AG04450 (cell line): ENCODE results near the gene ADAMTS4. TPM values are rescaled to one million over a fixed set of nuclear protein-coding genes. Genes with fewer than 3 reads are reported as not detected.
A peak's percentile ranks its signal among the peaks of the same experiment; 100 is the strongest.

ENCODE experiments used
- CTCF ChIA-PET: fragments of 300-600, 350-600 bp; formaldehyde crosslinking; extraction: SDS; loops from one replicate; lab custom pipeline; 2022; ENCODE audit warnings: antibody characterized with exemption, inconsistent platforms; lab: Charles Lee
- POLR2A ChIA-PET: fragments of 350-600 bp; formaldehyde crosslinking; extraction: SDS; loops from one replicate; lab custom pipeline; 2021; ENCODE audit warnings: antibody characterized with exemption, inconsistent platforms; lab: Yijun Ruan, JAX
- DNase-seq: peaks from one replicate; pipeline ENCODE4 v3.0.0-alpha.2; 2011; ENCODE audit warnings: low read depth, low spot score
- H3K27ac ChIP-seq: one replicate; pipeline ENCODE4 v1.5.1; 2012; ENCODE audit warnings: low read depth, low read length, control low read depth
- H3K27me3 ChIP-seq: one replicate; pipeline ENCODE4 v1.6.0; 2012; ENCODE audit warnings: low read length; ENCODE audit not compliant: control insufficient read depth, insufficient read depth
- H3K4me3 ChIP-seq: 2 replicates; pipeline ENCODE4 v1.5.1; 2011; ENCODE audit warnings: mild to moderate bottlenecking, low read depth, low read length, control low read depth
- H3K9me3 ChIP-seq: 2 replicates; pipeline ENCODE4 v1.5.1; 2012; ENCODE audit warnings: low read length; ENCODE audit not compliant: control insufficient read depth, insufficient read depth
- polyA plus RNA-seq: library from polyadenylated mRNA; depleted of rRNA; stranded (reverse); fragments of >200 nt; gene quantifications from 2 replicates; pipeline ENCODE4 v1.2.3, GENCODE V29; 2011
- TF ChIP-seq, protein P1 (sequence below): IDR thresholded peaks from 2 replicates; pipeline ENCODE4 v1.5.1; 2011; ENCODE audit warnings: low read depth, low read length, control low read depth, inconsistent platforms

ADAMTS4 gene
- polyA plus RNA-seq, 1 experiment: 0.52 TPM

GRCh38 chr1:161175771-161176453 is 22.9 kb downstream of the ADAMTS4 start:
- Histone ChIP-seq H3K4me3 (no peak overlapping the region; the same call in 1 of the 2 replicates), H3K27ac (no peak overlapping the region), H3K9me3 (no peaks in the 10 kb centered on the region), H3K27me3 (no peaks in the 10 kb centered on the region)
- POLR2A ChIA-PET: interaction anchor here (1.0 kb wide), 1 partner anchor 10 kb away, joined by 3 read pairs; the partner anchor contains the start of gene PPOX
- CTCF ChIA-PET: interaction anchor here (1.4 to 1.9 kb wide), 2 partner anchors 10 to 16 kb away, joined by 6 to 15 read pairs; partner anchors contain the start of gene PPOX
- TF ChIP-seq, protein P1, sequence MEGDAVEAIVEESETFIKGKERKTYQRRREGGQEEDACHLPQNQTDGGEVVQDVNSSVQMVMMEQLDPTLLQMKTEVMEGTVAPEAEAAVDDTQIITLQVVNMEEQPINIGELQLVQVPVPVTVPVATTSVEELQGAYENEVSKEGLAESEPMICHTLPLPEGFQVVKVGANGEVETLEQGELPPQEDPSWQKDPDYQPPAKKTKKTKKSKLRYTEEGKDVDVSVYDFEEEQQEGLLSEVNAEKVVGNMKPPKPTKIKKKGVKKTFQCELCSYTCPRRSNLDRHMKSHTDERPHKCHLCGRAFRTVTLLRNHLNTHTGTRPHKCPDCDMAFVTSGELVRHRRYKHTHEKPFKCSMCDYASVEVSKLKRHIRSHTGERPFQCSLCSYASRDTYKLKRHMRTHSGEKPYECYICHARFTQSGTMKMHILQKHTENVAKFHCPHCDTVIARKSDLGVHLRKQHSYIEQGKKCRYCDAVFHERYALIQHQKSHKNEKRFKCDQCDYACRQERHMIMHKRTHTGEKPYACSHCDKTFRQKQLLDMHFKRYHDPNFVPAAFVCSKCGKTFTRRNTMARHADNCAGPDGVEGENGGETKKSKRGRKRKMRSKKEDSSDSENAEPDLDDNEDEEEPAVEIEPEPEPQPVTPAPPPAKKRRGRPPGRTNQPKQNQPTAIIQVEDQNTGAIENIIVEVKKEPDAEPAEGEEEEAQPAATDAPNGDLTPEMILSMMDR: no peak
- no peak for DNase-seq

- ChIA-PET CTCF (no interaction called here), POLR2A (no interaction called here)
- TF ChIP-seq, protein P1: no peak
- Histone ChIP-seq H3K4me3 (no peak overlapping the region), H3K27ac (no peak overlapping the region), H3K27me3 (no peaks in the 10 kb centered on the region), H3K9me3 (no peaks in the 10 kb centered on the region)
- no peak for DNase-seq
Observed at GRCh38 chr1:161174911-161175310, 23.9 kb downstream of the ADAMTS4 start.

GRCh38 chr1:161173711-161174110 is 25.1 kb downstream of the ADAMTS4 start:
- POLR2A ChIA-PET: interaction anchor here (0.6 kb wide), 1 partner anchor 30 kb away, joined by 4 read pairs; no protein-coding TSS in a partner anchor
- no peak for DNase-seq
- Histone ChIP-seq H3K27ac (peak overlapping the region; percentile 87), H3K9me3 (no peaks in the 10 kb centered on the region), H3K27me3 (no peaks in the 10 kb centered on the region), H3K4me3 (no peak overlapping the region)
- CTCF ChIA-PET: interaction anchor here (0.7 kb wide), 1 partner anchor 18 kb away, joined by 3 read pairs; no protein-coding TSS in a partner anchor
- TF ChIP-seq, protein P1: no peak

DNA sequence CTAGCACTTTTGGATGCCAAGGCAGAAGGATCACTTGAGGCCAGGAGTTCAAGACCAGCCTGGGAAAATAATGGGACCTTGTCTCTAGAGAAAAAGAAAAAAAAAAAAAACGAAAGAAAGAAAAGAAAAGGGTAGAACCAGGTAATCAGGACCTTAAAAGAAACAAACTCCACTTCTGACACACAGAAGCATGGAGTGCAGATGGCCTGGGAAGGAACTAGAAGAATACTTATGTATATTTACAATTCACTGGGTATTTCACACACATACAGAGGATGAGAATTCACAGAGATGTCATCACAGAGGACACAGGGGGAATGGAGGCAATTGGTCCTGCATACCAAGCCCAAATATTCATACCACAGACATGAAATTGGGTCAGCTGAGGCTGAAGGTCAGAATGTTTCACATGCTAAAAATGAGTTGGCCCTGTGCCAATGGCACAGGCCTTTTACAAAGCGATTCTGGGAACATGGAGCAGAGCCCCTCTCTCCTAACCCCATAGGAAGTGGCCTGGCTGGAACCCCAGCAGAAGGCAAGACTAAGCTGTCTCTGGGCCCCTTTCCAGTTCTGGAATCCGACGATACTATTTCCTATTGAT is 26.0 kb downstream of the ADAMTS4 start:
- DNase-seq: peak; percentile 81
- ChIA-PET CTCF (no interaction called here), POLR2A (interaction anchor here (0.6 kb wide), 1 partner anchor 11 kb away, joined by 3 read pairs; no protein-coding TSS in a partner anchor)
- peak overlapping the region; percentile 87 for H3K27ac ChIP-seq
- TF ChIP-seq, protein P1: no peak
- H3K4me3 ChIP-seq: no peak overlapping the region
- H3K9me3 ChIP-seq: no peaks in the 10 kb centered on the region
- no peaks in the 10 kb centered on the region for H3K27me3 ChIP-seq

- ChIA-PET CTCF (no interaction called here), POLR2A (interaction anchor here (0.6 kb wide), 1 partner anchor 11 kb away, joined by 3 read pairs; no protein-coding TSS in a partner anchor)
- Histone ChIP-seq H3K4me3 (no peak overlapping the region), H3K9me3 (no peaks in the 10 kb centered on the region), H3K27ac (peak overlapping the region; percentile 87), H3K27me3 (no peaks in the 10 kb centered on the region)
- no peak for DNase-seq
- TF ChIP-seq, protein P1: no peak
Observed at GRCh38 chr1:161172349-161172748, 26.5 kb downstream of the ADAMTS4 start.
